ACC112 (cell line): ENCODE measurements around the gene DNAJC12.
"Not testable (repeated sequence)": the region's sequence is repeated elsewhere in the genome, so short reads cannot be mapped to it uniquely, and the experiment has no call there.

Source experiments
- H2AFZ ChIP-seq: fragments of 200-600 bp; sonication (generic); one replicate; pipeline ENCODE4 v1.6.0; 2017; ENCODE audit warnings: antibody characterized with exemption, low read length; ENCODE audit not compliant: unreplicated experiment
- H3K27ac ChIP-seq: fragments of 200-600 bp; sonication (generic); 2 replicates; pipeline ENCODE4 v1.5.1; 2014; ENCODE audit warnings: low read depth, mild to moderate bottlenecking, antibody characterized with exemption, low read length, moderate library complexity
- H3K27me3 ChIP-seq: fragments of 200-600 bp; sonication (generic); 2 replicates; pipeline ENCODE4 v1.6.1; 2014; ENCODE audit warnings: mild to moderate bottlenecking, antibody characterized with exemption, low read length, moderate library complexity, mixed read lengths; ENCODE audit not compliant: insufficient read depth
- H3K36me3 ChIP-seq: fragments of 200-600 bp; sonication (generic); 2 replicates; pipeline ENCODE4 v1.6.1; 2016; ENCODE audit warnings: mild to moderate bottlenecking, antibody characterized with exemption, low read length, moderate library complexity, mixed read lengths; ENCODE audit not compliant: insufficient read depth
- H3K4me1 ChIP-seq: fragments of 200-600 bp; sonication (generic); one replicate; pipeline ENCODE4 v1.6.1; 2016; ENCODE audit warnings: low read length, mixed read lengths; ENCODE audit not compliant: insufficient read depth, unreplicated experiment, control insufficient read depth
- H3K4me3 ChIP-seq: fragments of 200-600 bp; sonication (generic); 2 replicates; pipeline ENCODE4 v1.5.1; 2014; ENCODE audit warnings: mild to moderate bottlenecking, low read depth, low read length
- H3K79me2 ChIP-seq: fragments of 200-600 bp; sonication (generic); one replicate; pipeline ENCODE4 v1.6.0; 2016; ENCODE audit warnings: low read length; ENCODE audit not compliant: control insufficient read depth, unreplicated experiment, insufficient read depth

Gene DNAJC12

DNA sequence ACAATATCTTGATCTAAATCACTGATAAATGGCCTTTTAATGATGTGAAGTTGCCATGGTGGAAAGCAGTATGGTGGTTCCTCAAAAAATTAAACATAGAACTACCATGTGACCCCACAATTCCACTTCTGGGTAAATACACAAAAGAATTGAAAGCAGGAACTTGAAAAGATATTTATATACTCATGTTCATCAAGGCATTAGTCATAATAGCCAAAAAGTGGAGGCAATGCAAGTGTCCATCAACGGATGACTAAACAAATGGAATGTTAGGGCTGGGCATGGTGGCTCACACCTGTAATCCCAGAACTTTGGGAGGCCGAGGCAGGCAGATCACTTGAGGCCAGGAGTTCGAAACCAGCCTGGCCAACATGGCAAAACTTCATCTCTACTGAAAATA, 2.0 kb upstream of the DNAJC12 start:
- Histone ChIP-seq H3K4me3 (no peak overlapping the region), H3K27me3 (no peaks in the 10 kb centered on the region), H3K36me3 (no peaks in the 10 kb centered on the region), H3K4me1 (peaks cover 10% of the 10 kb centered on the region), H2AFZ (no peak overlapping the region), H3K27ac (no peak overlapping the region), H3K79me2 (no peaks in the 10 kb centered on the region)

DNA sequence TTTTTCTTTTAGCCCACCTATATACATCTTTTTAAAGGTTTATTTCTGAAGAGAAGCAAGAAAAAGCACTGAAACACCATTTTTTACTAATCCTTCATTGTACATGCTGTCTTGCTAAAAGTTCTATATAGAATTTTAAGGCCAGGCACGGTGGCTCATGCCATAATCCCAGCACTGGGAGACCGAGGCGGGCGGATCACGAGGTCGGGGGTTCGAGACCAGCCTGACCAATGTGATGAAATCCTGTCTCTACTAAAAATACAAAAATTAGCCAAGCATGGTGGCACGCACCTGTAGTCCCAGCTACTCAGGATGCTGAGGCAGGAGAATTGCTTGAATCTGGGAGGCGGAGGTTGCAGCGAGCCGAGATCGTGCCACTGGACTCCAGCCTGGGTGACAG, 1.5 kb upstream of the DNAJC12 start:
- not testable (repeated sequence) for H3K27me3 ChIP-seq, H3K27ac ChIP-seq, H3K36me3 ChIP-seq, H3K4me3 ChIP-seq, H3K79me2 ChIP-seq, H2AFZ ChIP-seq
- peaks cover 10% of the 10 kb centered on the region for H3K4me1 ChIP-seq

DNA sequence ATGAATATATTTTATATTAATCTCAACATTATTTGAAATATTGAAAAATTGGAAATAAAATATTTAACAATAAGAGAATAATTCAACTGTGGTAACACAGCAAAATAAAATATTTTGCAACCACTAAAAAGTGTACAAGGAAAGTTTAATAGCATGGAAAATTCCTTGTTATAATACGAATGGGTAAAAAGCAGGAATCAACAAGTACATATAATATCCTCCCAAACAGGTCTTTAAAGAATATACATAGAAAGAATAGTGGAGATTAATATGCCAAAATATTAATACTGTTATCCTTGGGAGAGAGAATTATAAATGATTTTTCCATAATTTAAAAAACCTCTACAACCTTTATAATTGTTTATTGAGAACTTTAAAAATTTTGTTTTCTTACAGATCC, 1.0 kb downstream of the DNAJC12 start:
- no peaks in the 10 kb centered on the region for H3K36me3 ChIP-seq
- H2AFZ ChIP-seq, result peak overlapping the region; percentile 42
- no peaks in the 10 kb centered on the region for H3K79me2 ChIP-seq
- H3K27me3 ChIP-seq, result no peaks in the 10 kb centered on the region
- peaks cover 10% of the 10 kb centered on the region for H3K4me1 ChIP-seq
- H3K27ac ChIP-seq, result no peak overlapping the region
- H3K4me3 ChIP-seq, result peak overlapping the region; percentile 73

DNA sequence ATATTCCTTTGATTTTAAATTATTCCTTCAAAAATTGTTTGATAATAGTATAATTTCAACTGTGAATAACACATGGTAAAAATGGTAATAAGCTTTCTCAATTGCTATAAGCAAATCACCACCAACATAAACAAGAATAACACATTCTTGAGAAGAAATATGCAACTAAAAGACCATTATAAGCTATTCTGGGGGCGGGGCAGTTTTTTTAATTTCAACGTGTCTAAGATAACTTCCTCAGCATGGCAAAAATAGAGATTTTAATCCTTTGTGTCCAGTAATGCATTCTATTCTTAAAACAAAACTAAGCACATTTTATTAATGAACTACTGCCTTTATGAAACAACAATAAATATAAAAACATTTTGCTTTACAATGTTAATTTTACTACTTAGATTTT, 1.5 kb downstream of the DNAJC12 start:
- Histone ChIP-seq H3K79me2 (no peaks in the 10 kb centered on the region), H3K27me3 (no peaks in the 10 kb centered on the region), H3K4me1 (peaks cover 10% of the 10 kb centered on the region), H3K27ac (no peak overlapping the region), H3K4me3 (peak overlapping the region; percentile 26), H2AFZ (no peak overlapping the region), H3K36me3 (no peaks in the 10 kb centered on the region)

DNA sequence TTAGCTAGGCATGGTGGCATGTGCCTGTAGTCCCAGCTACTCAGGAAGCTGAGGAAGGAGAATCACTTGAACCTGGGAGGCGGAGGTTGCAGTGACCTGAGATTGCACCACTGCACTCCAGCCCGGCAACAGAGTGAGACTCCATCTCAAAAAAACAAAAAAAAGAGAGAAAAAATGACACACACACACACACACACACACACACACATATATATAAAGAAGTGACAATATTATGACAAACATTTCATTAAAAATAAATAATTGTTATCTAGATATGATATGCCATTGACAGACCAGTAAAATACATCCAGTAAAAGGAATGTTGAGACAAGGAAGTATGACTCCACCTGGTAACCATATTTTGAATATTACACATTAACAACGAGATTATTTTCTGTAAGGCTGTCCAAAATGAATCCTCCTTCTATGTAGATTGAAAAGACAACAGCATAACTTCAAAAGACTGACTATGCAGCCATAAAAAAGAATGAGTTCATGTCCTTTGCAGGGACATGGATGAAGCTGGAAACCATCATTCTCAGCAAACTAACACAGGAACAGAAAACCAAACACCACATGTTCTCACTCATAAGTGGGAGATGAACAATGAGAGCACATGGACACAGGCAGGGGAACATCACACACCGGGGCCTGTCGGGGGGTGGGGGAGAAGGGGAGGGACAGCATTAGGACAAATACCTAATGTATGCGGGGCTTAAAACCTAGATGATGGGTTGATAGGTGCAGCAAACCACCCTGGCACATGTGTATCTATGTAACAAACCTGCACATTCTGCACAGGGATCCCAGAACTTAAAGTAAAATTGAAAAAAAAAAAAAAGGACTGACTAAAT, 2.2 kb downstream of the DNAJC12 start:
- H2AFZ ChIP-seq, result peak overlapping the region; percentile 76

DNA sequence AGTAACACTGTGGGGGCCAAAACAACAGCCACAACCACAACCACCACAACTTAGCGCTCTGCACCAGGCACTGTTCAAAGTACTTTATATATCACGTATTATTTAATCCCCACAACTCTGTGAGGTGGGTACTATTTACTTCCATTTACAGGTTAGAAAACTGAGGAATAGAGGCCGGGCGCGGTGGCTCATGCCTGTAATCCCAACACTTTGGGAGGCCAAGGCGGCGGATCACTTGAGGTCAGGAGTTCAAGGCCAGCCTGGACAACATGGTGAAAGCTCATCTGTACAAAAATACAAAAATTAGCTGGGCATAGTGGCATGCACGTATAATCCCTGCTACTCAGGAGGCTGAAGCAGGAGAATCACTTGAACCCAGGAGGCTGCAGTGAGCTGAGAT, 3.6 kb downstream of the DNAJC12 start:
- Histone ChIP-seq H3K4me1 (peaks cover 10% of the 10 kb centered on the region), H3K27ac (no peak overlapping the region), H3K36me3 (no peaks in the 10 kb centered on the region), H3K4me3 (no peak overlapping the region), H3K79me2 (no peaks in the 10 kb centered on the region), H2AFZ (no peak overlapping the region), H3K27me3 (no peaks in the 10 kb centered on the region)

More for the DNA sequence above, 2.2 kb downstream of the DNAJC12 start:
- peaks cover 10% of the 10 kb centered on the region for H3K4me1 ChIP-seq
- H3K27me3 ChIP-seq, H3K36me3 ChIP-seq, H3K27ac ChIP-seq, H3K79me2 ChIP-seq: not testable (repeated sequence)
- H3K4me3 ChIP-seq, result peak overlapping the region; percentile 26; the same call in 1 of the 2 replicates

DNA sequence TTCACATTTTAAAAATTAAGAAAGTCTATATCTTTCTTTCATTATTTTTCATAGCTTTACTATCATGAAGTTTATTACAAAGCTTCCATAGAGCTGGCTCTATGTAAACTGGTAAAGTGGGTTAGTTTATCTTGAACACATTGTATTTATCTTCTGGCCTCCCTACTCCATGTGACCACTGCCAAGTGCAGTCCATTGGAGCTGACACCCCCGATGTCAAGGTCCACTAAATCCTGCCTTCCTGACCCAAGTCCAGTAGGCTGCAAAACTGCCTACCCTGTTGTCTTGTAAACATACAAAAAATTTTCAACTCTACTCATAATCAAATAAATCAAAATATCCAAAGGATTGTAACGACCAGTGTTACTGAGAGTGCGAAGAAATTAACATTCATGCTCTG, 10.2 kb downstream of the DNAJC12 start:
- Histone ChIP-seq H3K27ac (no peak overlapping the region), H3K4me1 (no peaks in the 10 kb centered on the region), H2AFZ (no peak overlapping the region), H3K27me3 (no peaks in the 10 kb centered on the region), H3K79me2 (no peaks in the 10 kb centered on the region), H3K4me3 (no peak overlapping the region), H3K36me3 (no peaks in the 10 kb centered on the region)

DNA sequence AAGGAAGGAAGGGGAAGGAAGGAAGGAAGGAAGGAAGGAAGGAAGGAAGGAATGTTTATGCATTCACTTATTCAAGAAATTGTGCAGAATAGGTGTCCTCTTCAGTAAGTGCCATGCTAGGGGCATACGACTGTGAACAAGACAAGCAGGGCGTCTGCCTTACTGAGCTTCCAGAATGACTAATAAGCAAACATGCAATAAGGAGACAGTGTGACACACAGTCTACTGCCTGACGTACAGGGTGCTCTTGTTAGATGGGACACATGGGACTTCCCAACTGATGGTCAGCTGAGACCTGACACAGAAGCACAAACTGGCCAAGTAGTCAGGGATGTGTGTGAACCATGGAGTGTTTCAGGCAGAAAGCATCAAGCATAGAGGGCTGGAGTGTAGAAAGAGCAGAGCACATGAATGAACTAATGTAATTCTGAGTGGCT, 18.2 kb downstream of the DNAJC12 start:
- no peak overlapping the region for H2AFZ ChIP-seq

DNA sequence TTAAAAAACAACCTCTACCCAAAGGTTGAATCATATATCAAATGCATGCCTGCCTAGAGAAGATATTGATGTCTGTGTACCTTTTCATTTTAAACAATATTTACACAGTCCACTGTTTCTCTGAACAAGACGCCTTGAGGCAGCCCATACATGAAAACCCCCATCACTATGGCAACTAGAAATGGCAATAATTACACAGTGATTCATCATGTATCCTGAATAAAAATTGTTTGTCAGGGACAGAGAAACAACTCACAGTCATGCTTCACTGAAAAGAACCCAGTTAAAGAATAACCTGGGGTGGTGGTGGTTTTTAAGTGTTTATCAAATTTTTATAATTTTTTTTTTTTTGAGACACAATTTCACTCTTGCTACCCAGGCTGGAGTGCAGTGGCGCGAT, 19.7 kb downstream of the DNAJC12 start:
- H3K4me1 ChIP-seq, result peaks cover 3% of the 10 kb centered on the region
- H3K27me3 ChIP-seq, result no peaks in the 10 kb centered on the region
- H3K79me2 ChIP-seq, result no peaks in the 10 kb centered on the region
- H2AFZ ChIP-seq, result no peak overlapping the region
- H3K36me3 ChIP-seq, result no peaks in the 10 kb centered on the region
- H3K27ac ChIP-seq, result peak overlapping the region; percentile 26; the same call in 1 of the 2 replicates
- no peak overlapping the region for H3K4me3 ChIP-seq

More for the DNA sequence above, 18.2 kb downstream of the DNAJC12 start:
- no peak overlapping the region for H3K4me3 ChIP-seq
- peaks cover 3% of the 10 kb centered on the region for H3K4me1 ChIP-seq
- H3K79me2 ChIP-seq, result no peaks in the 10 kb centered on the region
- no peaks in the 10 kb centered on the region for H3K27me3 ChIP-seq
- H3K27ac ChIP-seq, result peak overlapping the region; percentile 25; the same call in 1 of the 2 replicates
- no peaks in the 10 kb centered on the region for H3K36me3 ChIP-seq

DNA sequence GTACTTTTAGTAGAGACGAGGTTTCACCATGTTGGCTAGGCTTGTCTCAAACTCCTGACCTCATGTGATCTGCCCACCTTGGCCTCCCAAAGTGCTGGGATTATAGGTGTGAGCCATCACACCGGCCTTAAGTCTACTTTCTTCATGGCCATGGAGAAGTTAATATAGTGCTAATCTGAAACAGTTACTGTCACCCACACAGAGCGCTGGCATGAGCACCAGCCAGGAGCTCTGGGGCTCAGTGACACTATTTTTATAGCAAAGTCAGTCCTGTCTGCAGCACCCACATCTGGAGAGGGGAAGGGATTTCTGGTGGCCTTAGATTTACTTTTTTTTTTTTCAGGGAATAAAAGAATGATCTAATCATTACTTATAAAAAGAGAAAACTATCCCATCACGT, 21.3 kb downstream of the DNAJC12 start:
- Histone ChIP-seq H3K27ac (no peak overlapping the region), H3K4me3 (no peak overlapping the region), H3K27me3 (no peaks in the 10 kb centered on the region), H3K79me2 (no peaks in the 10 kb centered on the region), H3K36me3 (no peaks in the 10 kb centered on the region), H2AFZ (no peak overlapping the region), H3K4me1 (peaks cover 3% of the 10 kb centered on the region)

DNA sequence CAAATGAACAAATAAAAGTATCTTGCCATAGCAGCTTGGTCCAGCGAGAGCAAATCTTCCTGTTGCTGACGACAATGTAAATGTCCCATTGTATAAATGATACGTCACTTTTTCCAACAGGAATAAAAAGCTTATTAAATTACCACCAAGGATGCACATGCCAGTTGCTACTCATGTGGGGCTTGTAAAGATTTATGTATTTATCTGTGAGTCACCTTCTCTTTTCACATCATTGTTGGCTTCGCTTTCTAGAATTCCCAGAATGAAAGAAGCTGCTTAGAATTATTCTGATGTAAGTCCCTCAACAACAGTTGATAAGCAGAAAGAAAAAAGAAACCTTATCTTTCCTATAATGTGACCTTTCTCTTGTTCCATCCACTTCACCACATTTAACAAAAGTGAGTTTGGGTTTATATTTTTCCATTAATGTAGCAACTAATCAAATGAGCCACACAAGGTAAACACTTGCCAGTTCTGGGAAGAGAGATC, 22.4 kb downstream of the DNAJC12 start:
- no peaks in the 10 kb centered on the region for H3K27me3 ChIP-seq
- H2AFZ ChIP-seq, result no peak overlapping the region
- H3K79me2 ChIP-seq, result no peaks in the 10 kb centered on the region
- H3K4me3 ChIP-seq, result no peak overlapping the region
- no peak overlapping the region for H3K27ac ChIP-seq
- no peaks in the 10 kb centered on the region for H3K36me3 ChIP-seq
- peaks cover 3% of the 10 kb centered on the region for H3K4me1 ChIP-seq
